DLD1 (cell line): ENCODE measurements around the gene ADK.

ENCODE experiments used
- in situ Hi-C: cut with HindIII; loops from 2 replicates; pipeline ENCODE4 v1.10.0; 2017; ENCODE audit warnings: low sequenced_read_pairs

Gene ADK

GRCh38 chr10:74753442-74754211 lies 602.6 kb downstream of the ADK start:
- in situ Hi-C loops = no loop called here

GRCh38 chr10:74754381-74754821 lies 603.4 kb downstream of the ADK start:
- in situ Hi-C loops = no loop called here

- in situ Hi-C loops = no loop called here
Observed at GRCh38 chr10:74755273-74755672, 604.3 kb downstream of the ADK start.
